ENCODE measurements around the gene IL17RB.

IL17RB gene

DNA sequence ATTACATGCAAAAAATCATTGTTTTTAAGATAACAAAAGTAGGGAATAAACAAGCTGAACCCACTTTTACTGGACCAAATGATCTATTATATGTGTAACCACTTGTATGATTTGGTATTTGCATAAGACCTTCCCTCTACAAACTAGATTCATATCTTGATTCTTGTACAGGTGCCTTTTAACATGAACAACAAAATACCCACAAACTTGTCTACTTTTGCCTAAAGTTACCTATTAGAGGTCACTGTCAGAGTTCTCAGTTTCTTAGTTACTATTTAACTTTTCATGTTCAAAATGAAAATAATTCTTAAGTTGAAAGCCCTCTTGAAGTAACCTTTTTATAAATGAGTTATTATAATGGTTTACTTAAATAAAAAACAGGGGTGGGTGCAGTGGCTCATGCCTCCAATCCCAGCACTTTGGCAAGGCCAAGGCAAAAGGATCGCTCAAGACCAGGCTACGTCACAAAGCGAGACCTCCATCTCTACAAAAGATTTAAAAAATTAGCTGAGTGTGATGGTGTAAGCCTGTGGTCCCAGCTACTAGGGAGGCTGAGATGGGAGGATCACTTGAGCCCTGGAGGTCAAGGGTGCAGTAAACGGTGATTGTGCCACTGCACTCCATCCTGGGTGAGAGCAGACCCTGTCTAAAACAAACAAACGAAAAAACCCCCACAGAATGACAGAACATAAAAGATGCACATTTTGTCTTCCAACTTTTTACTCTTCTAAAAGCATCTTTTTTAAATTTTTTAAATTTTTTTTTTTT is 19.5 kb downstream of the IL17RB start:
- DNase-seq: no peak

DNA sequence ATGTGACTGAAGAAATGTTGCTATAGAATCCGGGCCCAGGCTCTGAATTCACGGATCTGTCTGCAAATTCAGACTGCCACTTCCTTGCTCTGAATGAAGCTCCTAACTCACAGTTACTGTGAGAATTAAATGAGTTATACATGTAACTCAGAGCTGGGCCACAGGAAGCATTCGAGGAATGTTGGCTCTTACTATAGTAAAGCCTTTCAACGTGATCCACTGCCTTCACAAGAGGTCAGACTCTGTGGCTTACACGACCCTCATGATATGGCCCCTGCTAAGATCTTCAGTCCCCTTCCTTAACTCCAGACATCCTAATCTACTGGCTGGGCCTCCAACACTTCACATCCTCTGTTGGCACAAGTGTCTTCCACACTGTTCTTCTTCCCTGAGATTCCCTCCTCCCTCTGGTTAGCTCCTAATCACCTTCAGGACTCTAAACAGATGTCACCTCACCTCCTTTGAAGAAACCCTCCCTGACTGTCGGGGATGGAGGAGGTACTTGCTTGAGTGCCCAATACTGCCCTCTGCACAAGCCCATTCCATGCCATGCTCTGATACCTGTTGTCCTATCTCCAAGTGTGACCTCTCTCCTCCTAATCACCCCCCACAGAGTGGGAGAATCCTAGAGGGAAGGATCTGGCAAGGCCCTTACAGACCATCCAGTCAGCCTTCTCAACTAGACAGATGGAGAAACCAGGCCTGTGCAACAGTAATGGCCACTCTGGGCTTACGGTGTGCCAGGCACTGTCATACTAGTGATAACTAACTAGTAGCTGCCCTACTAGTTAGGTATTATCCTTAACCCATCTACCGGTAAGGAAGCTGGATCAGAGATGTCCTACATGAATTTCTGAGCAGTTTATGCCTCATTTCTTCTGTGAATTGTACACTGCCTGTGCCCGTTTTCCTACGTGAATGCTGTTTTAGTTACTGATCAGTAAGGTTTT is 34.3 kb downstream of the IL17RB start:
- no peak for DNase-seq

DNA sequence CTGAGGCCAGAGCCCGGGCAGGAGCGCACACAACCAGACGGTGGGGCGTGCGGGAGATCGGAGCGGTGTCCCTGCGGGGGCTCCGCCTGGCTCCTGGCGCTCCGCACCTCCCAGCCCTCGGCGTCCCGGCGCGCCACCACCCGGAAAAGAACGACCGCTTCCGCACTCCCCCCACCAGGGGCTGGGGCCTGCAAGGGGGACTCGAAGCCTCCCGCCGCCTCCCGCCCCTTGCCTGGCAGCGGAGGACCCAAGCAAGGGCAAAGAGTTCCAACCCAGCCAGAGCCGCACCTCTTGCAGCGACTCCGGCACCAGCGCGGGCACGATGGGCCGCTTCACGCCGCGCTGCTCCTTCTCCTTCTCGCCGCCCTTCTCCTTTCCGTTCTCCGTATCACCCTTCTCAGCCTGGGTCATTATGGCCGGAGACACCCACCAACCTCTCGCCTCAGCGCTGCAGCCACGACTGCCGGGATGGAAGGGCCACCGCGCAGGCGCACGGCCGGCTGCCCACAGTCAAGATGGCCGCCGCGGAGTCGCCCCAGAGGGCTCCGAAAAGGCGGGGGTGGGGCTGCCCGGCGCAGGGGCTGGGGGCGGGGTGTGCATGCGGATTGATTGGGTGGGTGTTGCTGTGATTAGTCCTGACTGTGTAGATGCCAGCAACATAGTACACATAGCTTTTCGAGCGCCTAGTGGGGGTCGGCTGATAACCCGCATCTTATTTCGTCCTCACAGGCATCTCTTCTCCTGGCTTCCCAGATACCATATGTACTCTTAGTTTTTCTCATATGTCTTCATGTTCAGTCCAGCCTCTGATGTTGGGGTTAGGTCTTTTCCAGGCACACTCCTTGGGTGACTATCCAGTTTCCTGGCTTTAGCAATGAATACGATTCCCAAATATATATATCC is 35.6 kb downstream of the IL17RB start, which contains the start of gene ACTR8:
Gene ACTR8, minus strand, starts transcription at position 462 of the 903 bp plus-strand sequence. Its CDS starts 51 bp downstream, at position 411.
- no peak for DNase-seq

DNA sequence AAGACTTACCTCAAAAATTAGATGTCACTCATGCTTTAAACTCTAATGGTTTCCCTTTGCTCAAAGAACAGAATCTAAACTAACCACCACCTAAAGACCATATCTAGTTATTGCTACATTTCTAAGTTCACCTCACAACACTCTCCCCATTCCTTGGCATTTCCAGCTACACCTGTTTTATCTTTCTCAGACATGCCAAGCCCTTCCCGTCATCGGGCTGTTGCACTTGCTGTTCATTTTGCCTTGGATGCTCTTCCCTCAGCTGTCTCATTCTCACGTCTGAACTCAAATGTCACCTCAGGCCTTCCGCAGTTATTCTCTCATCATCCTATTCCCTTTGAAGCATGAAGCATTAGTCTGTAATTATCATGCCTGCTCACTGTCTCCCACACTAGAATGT is 36.6 kb downstream of the IL17RB start:
- no peak for DNase-seq

DNA sequence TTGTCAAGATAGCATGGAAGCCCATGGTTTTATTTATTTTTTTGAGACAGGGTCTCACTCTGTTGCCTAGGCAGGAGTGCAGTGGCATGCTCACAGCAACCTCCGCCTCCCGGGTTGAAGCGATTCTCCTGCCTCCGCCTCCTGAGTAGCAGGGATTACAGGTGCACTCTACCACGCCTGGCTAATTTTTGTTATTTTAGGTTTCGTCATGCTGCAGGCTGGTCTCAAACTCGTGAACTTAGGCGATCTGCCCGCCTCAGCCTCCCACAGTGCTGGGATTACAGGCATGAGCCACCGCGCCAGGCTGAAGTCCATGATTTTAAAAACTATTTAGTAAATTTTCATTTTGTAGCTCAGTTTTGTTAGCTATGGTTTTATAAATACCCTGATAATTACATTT is 38.3 kb downstream of the IL17RB start:
- no peak for DNase-seq

DNA sequence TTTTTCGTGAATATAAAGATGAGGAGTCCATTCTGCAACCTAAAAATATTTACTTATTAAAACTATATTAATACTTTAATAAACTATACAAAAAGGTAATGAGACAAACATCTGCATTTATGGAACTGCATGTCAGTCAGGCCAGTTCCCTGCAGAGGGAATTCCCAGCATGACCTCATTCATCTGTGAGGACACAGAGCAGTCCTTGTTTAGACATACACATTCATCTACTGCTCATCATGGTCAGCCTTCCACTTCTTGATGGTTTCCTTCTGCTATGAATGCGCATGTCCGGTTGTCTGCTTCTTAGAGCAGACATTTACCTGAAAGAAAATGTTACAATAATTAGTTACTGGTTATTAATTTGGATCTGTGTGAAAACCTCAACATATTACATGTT is 38.9 kb downstream of the IL17RB start:
- no peak for DNase-seq

DNA sequence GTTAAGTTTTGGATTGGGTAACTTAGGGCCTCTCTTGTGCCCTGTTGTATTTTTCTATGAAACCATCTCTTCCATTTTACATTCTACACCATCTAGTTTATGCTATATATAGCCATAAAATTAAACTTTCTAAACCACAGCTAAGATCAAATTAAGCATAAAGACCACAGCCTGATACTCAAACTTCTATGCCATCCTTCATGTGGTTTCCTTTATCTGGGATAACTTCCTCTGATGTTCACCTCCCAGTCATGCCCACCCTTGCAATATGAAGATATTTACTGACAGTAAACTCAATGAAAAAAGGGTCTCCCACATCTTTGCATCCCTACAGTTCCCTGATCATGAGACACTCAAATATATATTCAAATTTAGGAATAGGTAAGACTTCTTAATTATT is 41.1 kb downstream of the IL17RB start:
- no peak for DNase-seq

DNA sequence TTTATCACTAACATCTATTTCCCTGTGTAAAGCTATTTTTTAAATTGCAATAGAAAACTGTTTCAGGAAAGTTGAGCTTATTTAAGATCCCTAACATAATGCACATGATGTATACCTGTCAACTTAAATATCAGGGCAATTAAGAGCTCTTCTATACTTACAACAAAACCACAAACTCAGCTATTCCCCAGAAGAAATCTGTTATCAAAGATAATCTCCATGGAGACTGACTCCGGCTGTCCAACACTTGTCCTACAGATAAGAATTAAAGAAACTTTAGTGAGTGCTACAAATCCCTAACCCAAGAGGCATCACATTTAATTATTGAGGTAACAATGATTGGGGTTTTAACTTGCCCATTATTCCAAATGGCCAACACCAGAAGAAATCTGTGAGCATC is 41.9 kb downstream of the IL17RB start:
- DNase-seq: no peak

DNA sequence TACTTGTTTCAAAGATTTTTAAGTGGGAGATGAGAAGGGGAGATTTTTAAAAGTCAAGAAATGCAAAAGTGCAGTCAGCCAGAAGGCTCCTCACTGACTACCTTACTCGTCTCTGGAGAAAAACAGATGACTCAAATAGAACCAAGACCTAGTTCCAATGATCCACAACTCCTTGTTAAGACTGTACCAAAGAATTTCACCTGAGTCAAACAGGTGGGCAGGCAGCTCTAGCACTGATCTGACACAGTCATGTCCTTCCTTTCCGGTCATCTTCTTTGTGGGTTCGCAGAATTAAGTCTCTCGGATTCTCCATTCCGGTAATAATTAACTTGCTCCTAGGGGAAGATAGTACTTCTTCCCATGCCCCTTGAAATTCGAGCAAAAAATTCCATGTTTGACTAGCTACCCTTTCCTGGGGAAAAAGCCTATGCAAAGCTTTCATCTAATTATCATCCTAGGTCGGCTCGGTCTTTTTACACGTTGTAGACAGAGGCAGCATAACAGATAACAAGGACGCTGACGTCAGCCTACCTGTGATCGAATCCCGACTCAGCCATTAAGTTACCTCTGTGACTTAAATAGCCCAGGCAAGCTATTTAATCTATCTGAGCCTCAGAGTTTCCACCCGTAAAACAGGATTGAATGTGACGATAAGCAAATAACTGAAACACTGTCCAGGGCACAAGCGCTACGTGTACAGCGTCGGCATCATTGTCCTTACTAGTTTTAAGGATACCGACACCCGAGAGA is 44.5 kb downstream of the IL17RB start:
- no peak for DNase-seq

DNA sequence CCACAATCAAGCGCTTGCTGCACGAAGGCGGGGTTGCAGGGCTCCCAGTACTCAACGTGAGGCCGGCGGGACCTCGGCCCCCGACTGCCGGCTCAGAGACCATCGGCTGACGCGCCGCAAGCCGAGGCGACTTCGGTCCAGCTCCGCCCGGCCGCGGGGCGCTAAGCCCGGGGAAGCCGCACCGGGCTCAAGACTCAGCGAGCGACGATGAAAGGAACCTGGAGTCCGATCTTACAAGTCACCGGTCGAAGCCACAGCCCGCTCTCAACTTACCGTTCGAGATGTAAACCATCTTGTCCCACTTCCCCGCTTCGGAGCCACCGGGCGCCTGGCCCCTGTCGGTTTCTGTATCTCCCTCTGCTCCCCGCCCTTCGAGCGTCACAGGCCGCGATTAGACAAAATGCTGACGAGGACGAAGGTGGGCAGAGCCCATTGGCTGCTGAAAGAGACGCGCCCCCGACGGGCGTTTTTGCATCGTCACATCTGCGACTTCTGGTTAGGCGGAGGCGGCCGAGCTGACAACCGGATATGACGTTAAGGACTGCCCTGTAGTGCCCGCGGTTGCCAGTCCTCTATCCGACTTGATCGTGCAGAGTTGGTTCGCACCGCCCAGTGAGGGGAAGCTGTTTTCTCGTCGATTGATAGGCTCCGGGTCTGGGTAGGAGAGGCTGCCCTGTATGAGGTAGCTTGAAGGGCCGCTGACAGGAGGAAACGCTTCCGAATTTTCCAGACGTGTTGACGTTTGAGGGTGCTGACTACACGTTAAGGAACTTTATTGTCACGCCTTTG is 45.3 kb downstream of the IL17RB start, which contains the start of gene SELENOK:
Gene SELENOK, minus strand, starts transcription at position 363 of the 789 bp plus-strand sequence.
- DNase-seq: peak; percentile 86

DNA sequence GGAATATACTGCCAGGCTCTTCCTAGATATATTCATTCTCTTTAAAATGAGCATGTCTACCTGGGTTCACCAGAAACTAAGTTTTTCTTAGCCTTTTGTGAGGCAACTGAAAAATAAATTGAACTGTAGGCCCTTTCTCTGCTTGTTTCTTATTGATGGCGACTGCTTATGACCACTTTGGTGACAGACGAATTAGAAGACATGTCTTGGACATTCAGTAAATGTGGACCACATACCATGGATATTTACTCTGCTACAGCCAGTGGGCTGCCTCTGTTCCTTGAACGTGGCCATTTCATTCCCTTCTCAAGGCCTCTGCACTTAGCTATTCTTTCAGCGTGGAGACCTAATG is 45.9 kb downstream of the IL17RB start:
- no peak for DNase-seq

DNA sequence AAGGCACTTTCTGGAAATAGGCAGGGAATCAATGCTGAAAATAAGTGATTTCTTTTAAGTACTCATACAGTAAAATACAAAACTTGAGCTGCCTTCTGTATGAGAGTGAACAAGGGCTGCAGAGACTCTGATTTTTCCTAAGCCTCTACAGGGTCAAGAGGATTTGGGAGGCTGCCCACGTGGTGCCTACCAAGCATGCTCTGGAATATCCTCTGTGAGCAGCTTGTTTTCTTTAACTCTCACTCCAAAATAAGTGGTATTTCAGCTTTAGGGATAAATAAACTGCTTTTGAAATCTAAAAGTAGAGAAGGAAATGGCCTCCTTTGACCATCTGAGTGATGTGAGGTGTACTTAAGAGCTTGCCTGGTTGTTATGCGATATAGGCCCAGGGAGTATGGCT is 53.4 kb downstream of the IL17RB start:
- no peak for DNase-seq

DNA sequence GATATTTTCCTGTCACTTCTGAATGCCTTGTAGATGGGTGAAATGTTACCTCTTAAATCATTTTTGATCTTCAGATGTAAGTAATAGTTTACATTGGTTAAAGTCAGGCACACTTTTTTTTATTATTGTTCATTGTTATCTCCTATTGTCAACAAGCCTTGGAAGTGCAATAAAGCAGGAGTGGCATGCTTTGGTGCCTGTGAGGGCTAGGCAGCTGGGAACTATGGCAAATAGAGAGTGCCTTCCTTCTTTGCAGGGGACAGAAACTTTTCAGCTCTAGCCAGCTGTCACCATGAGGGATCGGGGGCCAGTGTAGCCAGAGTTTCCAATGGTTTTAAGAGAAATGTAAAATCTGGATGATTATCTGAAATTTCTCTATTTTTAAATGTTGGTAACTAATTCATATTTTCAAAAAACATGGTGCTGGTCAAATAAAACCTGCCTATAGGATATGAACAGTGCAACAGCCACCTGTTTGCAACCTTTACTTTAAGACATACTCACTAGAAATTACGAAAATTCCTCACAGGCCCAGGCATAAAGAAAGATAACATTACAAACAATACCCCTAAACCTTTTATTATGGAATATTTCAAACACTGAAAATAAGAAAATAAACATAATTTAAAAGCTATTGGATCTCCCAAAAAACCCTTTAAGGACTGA is 54.4 kb downstream of the IL17RB start:
- DNase-seq: no peak

DNA sequence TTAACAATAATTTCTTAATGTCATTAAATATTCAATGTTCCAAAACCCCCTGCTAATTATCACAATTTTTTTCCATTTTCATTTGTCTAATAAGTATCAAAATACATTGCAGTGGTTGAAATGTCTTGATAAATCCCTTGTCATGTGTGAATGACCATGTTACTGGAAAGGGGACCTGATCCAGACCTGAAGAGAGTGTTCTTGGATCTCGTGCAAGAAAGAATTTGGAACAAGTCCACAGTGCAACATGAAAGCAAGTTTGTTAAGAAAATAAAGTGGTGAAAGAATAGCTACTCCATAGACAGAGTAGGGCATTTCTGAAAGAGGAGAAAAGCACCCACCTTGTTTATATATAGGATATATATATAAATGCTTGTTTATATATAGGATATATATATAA is 55.7 kb downstream of the IL17RB start:
- DNase-seq: no peak

DNA sequence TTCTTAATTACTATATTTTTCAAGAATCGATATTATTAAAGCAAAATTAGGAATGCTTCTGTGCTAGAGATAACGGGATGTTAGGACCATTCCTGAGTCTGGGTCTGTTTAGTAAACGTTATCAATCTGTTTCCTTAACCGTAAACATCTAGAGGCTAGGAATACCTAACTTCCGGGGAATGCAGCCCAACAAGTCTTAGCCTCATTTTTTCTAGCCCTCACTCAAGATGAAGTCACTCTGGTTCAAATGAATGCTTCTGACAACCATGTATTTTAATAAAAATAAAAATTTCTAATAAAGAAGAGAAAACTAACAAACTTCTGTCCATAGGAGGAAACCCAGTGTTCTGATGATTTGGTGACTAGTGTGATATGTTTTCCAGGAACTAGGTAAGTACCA is 56.3 kb downstream of the IL17RB start:
- DNase-seq: no peak

DNA sequence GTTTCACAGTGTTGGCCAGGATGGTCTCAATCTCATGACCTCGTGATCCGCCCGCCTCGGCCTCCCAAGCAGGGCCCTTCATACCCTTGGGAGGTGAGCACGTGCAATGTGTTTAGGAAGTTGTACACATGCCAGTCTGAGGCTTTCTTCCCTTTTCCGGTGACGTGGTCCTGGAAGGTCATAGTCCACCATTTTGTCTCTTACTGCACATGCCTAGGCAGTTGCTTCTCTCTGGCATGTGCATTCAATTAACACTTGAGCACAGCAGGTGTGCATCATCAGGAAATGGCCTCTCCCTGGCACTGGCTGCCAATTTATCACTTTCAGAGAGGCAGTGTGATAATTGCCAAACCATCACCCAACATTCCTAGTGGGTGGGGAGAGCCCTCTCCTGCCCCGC is 67.0 kb downstream of the IL17RB start:
- no peak for DNase-seq
